ENCODE results near the gene RUNX1.

DNA sequence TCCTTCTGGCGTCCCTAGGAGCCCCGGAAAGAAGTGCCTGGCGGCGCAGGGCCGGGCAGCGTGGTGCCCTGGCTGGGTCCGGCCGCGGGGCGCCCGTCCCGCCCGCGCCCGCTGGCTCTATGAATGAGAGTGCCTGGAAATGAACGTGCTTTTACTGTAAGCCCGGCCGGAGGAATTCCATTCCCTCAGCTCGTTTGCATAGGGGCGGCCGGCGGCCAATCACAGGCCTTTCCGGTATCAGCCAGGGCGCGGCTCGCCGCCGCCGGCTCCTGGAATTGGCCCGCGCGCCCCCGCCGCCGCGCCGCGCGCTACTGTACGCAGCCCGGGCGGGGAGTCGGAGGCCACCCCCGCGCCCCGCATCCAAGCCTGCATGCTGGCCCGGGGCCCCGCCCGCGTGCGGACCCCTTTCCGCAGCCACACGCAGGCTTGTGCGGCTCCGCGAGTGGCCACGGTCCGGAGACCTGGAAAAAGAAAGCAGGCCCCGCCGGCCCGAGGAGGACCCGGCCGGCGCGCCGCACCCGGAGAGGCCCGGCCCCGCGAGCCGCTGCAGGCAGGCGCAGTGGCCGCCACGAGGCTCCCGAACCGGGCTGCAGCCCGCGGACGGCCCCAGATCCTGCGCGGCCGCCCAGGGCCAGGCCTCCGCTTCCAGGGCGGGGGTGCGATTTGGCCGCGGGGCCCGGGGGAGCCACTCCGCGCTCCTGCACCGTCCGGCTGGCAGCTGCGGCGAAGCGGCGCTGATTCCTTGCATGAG, 160.4 kb downstream of the RUNX1 start:
- TF ChIP-seq GATA3 (IDR thresholded peaks at IDR 0.05; ENCODE audit: low read depth, low read length): no peak
- no peak for TF ChIP-seq GATA2 (IDR thresholded peaks at IDR 0.05; ENCODE audit: low read depth, low read length)
